Skeletal muscle tissue (tissue), 4 donors: ENCODE results near the gene SECTM1. TPM values are rescaled to one million over a fixed set of nuclear protein-coding genes. Genes with fewer than 3 reads are reported as not detected.
A peak's percentile ranks its signal among the peaks of the same experiment; 100 is the strongest.

Source experiments
- H3K27ac ChIP-seq: one replicate; pipeline ENCODE4 v1.7.0; 2013; ENCODE audit warnings: mild to moderate bottlenecking, low read depth, low read length, inconsistent platforms
- H3K27me3 ChIP-seq, 3 donors: one replicate each; pipeline ENCODE4 v1.7.0; 2013; ENCODE audit warnings: low read length in 3 of 3; ENCODE audit not compliant: control insufficient read depth in 3 of 3, insufficient read depth in 3 of 3
- H3K36me3 ChIP-seq, 3 donors: one replicate each; pipeline ENCODE4 v1.7.0; 2013; ENCODE audit warnings: low read length in 3 of 3; ENCODE audit not compliant: control insufficient read depth in 3 of 3, insufficient read depth in 3 of 3
- H3K4me1 ChIP-seq, 3 donors: one replicate each; pipeline ENCODE4 v1.7.0; 2013; ENCODE audit warnings: low read length in 3 of 3, mild to moderate bottlenecking in 3 of 3; ENCODE audit not compliant: control insufficient read depth in 3 of 3, insufficient read depth in 3 of 3
- H3K4me3 ChIP-seq, 3 donors: one replicate each; pipeline ENCODE4 v1.7.0; 2013; ENCODE audit warnings: low read length in 3 of 3
- H3K9ac ChIP-seq, 3 donors: one replicate each; pipeline ENCODE4 v1.7.0; 2013; ENCODE audit warnings: low read length in 3 of 3, mild to moderate bottlenecking in 3 of 3, moderate library complexity in 2 of 3, low read depth in 1 of 3
- H3K9me3 ChIP-seq, 3 donors: one replicate each; pipeline ENCODE4 v1.7.0; 2013; ENCODE audit warnings: low read length in 3 of 3; ENCODE audit not compliant: control insufficient read depth in 3 of 3
- total RNA-seq: library from RNA; depleted of rRNA; stranded (reverse); fragments of >200 nt; gene quantifications from one replicate; pipeline ENCODE4 v1.2.3, GENCODE V29; 2014
- donor health status: Osteomylitis.

Gene SECTM1
- total RNA-seq, 1 donor from 2014 or later, result 13.0 TPM

GRCh38 chr17:82334622-82335394 is 1.2 kb upstream of the SECTM1 start:
- Histone ChIP-seq H3K27ac (peak overlapping the region; percentile 54), H3K4me1 (peaks cover 31 to 49% (median 42%) of the 10 kb centered on the region in 3 donors), H3K9me3 (no peaks in the 10 kb centered on the region), H3K27me3 (peaks cover 27 to 44% (median 37%) of the 10 kb centered on the region in 3 donors), H3K9ac (peak overlapping the region; percentile 5 to 60 (median 23)), H3K4me3 (peak overlapping the region; percentile 63 to 66 (median 65)), H3K36me3 (no peaks in the 10 kb centered on the region)

DNA sequence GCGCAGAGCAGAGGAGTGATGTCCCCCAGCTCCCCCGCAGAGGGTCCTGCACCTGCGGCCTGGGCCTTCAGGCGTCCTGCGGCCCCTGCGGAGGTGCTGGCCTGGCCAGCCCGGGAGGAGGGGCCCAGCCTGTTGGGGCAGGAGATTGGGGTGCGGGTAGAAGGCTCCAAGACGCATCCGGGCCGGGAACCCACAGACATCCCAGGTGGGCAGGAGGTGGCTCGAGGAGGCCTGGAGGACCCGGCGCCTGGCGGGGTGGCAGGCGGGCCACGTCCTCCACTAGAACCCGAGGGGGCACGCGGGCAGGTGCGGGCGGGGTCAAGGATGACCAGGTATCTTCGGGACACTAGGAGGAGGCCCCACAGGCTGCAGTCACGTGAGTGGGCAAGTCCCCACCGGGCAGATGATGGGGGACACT is 647 bp upstream of the SECTM1 start:
- no peak overlapping the region for H3K27ac ChIP-seq
- peaks cover 26 to 45% (median 39%) of the 10 kb centered on the region in 3 donors for H3K4me1 ChIP-seq

GRCh38 chr17:82332669-82333278 is 792 bp downstream of the SECTM1 start:
- Histone ChIP-seq H3K9ac (no peak overlapping the region), H3K9me3 (no peaks in the 10 kb centered on the region), H3K4me1 (peaks cover 21 to 36% (median 33%) of the 10 kb centered on the region in 3 donors), H3K36me3 (no peaks in the 10 kb centered on the region), H3K27me3 (peaks cover 45 to 60% (median 51%) of the 10 kb centered on the region in 3 donors), H3K4me3 (peak overlapping the region; percentile 55 to 61 (median 56)), H3K27ac (no peak overlapping the region)

More for the DNA sequence above, 647 bp upstream of the SECTM1 start:
- Histone ChIP-seq H3K9me3 (no peaks in the 10 kb centered on the region), H3K4me3 (peak overlapping the region; percentile 63 to 66 (median 65)), H3K36me3 (no peaks in the 10 kb centered on the region), H3K27me3 (peaks cover 32 to 47% (median 43%) of the 10 kb centered on the region in 3 donors), H3K9ac (peak overlapping the region in 1 of 3 donors; percentile 45)

DNA sequence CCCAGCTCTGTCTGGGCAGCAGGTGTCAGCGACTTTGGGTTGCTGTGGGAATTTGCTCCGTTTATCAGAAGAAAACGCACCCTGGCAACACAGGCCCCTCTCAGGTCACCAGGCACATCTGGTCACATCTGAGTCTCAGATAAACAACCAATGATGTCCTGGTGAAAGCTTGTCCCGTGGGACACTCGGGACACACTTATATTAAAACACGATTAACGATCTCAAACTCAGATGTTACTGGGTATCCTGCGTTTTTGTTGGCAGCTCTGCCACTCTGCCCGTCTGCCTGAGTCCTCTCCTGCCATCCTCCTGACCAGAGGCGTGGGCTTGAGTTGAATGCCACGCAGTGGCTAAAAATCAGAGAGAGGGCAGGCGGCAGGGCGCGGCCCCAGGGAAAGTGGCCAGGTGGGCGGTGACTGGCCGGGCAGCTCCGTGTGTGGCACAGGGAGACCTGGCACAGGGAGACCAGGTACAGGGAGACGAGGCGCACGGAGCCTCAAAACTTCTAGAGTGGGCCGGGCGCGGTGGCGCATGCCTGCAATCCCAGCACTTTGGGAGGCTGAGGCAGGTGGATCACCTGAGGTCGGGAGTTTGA is 2.1 kb downstream of the SECTM1 start:
- Histone ChIP-seq H3K9me3 (no peaks in the 10 kb centered on the region), H3K4me1 (peaks cover 21 to 36% (median 33%) of the 10 kb centered on the region in 3 donors), H3K9ac (no peak overlapping the region), H3K4me3 (no peak overlapping the region), H3K36me3 (no peaks in the 10 kb centered on the region), H3K27me3 (peaks cover 45 to 64% (median 51%) of the 10 kb centered on the region in 3 donors), H3K27ac (no peak overlapping the region)

- H3K9ac ChIP-seq, result no peak overlapping the region
- no peak overlapping the region for H3K27ac ChIP-seq
- H3K9me3 ChIP-seq, result no peaks in the 10 kb centered on the region
- peaks cover 45 to 64% (median 51%) of the 10 kb centered on the region in 3 donors for H3K27me3 ChIP-seq
- H3K4me1 ChIP-seq, result peaks cover 21 to 36% (median 30%) of the 10 kb centered on the region in 3 donors
- no peaks in the 10 kb centered on the region for H3K36me3 ChIP-seq
- H3K4me3 ChIP-seq, result no peak overlapping the region
Measured at GRCh38 chr17:82330322-82331239, 3.0 kb downstream of the SECTM1 start.

GRCh38 chr17:82329683-82330321 is 3.8 kb downstream of the SECTM1 start:
- Histone ChIP-seq H3K9ac (peak overlapping the region in 1 of 3 donors; percentile 3), H3K9me3 (no peaks in the 10 kb centered on the region), H3K27me3 (peaks cover 45 to 61% (median 48%) of the 10 kb centered on the region in 3 donors), H3K27ac (no peak overlapping the region), H3K4me1 (peaks cover 15 to 33% (median 24%) of the 10 kb centered on the region in 3 donors), H3K36me3 (no peaks in the 10 kb centered on the region), H3K4me3 (no peak overlapping the region)

- Histone ChIP-seq H3K36me3 (no peaks in the 10 kb centered on the region), H3K4me3 (no peak overlapping the region), H3K9me3 (no peaks in the 10 kb centered on the region), H3K4me1 (peaks cover 10 to 26% (median 17%) of the 10 kb centered on the region in 3 donors), H3K27ac (no peak overlapping the region), H3K9ac (no peak overlapping the region), H3K27me3 (peaks cover 45 to 54% (median 45%) of the 10 kb centered on the region in 3 donors)
Measured at GRCh38 chr17:82328994-82329507, 4.5 kb downstream of the SECTM1 start.

DNA sequence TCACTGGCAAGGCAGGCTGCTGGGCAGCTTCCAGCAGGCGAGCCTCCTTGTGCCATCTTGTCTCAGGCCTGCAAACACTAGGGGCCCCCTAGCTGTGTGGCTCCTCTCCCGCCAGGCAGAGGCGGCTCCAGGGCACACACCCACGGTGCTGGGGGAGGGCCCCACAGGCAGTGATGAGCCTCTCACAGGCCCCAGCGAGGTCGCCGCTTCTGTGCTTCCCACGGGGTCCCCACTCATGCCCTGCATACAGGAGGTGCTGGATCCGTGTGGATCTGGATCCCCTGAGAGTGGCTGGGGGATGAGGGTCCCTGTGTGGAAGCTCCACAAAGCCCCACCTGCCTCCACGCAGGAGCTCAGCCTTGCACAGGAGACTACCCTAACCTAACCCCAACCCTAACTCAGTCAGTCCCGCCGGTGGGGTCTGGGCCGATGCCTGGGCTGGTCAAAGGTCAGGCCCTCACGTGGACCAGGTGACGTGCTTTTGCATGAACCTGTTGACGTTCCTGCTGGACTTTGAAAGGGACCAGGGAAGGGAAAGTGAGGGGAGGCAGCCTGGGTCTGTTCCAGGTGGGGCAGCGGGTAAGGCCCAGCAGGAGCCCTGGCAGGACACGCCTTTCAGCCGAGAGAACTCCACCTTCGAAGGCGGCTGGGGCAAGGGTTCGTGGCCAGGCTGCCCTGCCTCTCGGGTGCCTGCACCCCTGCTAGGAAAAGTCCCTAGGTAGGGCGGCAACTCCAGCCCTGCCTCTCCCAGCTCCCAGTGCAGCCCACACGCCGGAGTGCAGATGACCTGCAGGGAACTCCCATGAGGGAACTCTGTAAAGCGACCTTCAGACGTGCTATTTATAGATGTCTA is 5.2 kb downstream of the SECTM1 start:
- Histone ChIP-seq H3K4me1 (peaks cover 10 to 25% (median 17%) of the 10 kb centered on the region in 3 donors), H3K36me3 (no peaks in the 10 kb centered on the region), H3K9me3 (no peaks in the 10 kb centered on the region), H3K27ac (no peak overlapping the region), H3K27me3 (peaks cover 45 to 53% (median 45%) of the 10 kb centered on the region in 3 donors), H3K9ac (no peak overlapping the region), H3K4me3 (no peak overlapping the region)
